GF-D8 (cell line): ENCODE data around the gene RALGAPB.

Source experiments
- DNase-seq: peaks from one replicate; lab custom pipeline; 2025; lab: John Stamatoyannopoulos, UW

Gene RALGAPB

DNA sequence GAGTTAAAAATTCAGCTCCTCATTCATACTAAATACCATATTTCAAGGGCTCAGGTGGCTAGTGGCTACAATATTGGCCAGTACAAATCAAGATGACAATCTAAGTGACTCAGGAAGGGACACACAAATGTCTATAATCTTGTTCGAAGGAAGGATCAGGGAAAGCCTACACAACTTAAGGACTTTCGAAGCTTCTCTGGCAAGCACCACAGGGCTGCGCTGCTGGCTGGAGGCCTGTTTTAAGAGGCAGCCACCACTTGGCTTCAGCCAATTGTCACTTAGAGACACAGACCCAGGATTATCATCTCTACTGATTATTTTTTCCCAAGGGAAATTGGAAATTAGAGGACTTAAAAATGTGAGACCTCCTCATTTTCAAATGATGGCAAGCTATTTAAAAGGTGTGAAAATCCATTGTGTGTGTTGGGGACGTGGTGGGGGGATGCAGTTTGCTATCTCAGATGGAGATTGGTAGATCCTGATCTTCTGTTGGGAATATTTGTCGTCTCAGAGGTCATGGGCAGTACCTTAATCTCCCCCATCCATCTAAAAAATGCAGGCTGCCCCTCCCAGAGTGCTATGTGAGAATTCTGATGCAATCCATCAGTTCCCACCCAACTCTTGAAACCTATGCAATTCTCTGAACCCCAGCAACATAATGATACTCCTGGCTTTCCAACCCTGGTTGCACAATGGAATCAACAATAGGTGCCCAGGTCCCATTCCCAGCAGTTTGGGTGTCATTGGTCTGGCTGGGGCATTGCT lies 140.3 kb downstream of the RALGAPB start:
- no peak for DNase-seq

DNA sequence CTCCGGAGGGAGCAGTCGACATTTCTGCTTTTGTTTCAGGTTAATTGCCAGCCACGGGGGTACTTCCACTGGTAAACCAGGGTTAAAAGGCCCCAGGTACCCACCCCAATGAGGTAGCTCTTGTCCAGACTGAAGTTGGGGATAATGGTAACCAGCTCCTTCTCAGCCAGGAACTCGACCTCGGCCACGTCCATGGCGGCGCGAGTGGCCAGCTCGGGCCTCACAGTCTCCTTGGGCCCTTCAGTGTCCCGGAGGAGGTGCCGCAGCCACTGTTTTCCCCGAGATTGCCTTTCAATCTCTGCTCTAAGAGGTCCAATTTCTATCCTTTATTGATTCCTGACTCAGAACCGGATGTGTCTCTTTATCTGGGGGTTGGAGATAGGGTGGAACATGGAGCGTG lies 142.6 kb downstream of the RALGAPB start:
- DNase-seq = no peak

DNA sequence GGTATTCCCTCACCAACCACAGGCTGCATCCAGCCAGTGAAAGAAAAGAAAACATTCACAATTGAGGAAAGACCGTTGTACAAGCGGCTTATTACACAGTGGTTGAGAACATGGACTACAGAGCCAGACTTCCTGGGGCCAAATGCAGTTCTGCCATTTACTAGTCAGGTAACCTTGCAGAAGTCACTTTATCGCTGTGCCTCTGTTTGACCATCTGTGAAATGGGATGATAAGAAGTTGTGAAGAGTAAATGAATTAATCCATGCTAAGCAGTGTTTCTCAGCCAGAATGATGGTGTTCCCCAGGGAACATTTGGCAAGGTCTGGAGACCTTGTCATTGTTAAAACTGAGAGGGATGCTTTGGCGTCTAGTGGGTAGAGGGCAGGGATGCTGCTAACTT lies 143.8 kb downstream of the RALGAPB start:
- no peak for DNase-seq

DNA sequence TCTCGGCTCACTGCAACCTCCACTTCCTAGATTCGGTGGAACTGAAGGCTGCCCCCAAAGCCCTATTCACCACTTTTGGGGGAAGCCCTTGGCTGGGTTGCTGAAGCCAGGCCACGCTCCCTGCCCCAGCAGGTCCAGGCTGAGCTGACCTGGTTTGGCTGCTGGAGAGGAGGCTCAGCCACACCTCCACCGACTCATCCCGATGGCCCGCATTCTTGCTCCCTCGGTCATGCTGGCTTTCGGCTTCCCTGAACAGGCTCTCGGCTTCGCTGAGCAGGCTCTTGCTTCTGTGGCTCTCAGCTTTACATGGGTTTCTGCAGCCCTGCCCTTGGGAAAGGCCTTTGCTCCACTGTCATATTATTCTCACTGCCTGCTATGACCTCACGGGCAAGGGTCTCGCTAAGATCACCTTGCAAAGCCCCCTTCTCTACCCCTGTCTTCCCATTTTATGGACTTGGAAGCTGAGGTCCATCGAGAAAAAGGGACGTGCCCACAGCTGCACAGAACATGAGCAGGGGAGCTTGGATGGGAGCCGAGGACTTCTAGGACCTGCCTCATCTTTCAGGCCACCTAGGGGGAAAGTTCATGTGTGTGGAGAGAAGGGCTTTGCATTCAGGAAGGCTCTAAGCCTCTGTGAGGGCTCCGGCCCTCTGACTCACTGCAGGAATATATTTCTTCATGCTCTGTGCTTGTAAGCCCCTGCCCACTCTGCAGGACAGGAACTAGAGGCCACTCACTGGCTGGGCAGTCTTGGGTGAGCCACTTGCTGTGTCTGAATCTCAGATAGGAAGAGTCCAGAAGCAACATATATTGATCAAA lies 144.6 kb downstream of the RALGAPB start:
- DNase-seq = no peak

DNA sequence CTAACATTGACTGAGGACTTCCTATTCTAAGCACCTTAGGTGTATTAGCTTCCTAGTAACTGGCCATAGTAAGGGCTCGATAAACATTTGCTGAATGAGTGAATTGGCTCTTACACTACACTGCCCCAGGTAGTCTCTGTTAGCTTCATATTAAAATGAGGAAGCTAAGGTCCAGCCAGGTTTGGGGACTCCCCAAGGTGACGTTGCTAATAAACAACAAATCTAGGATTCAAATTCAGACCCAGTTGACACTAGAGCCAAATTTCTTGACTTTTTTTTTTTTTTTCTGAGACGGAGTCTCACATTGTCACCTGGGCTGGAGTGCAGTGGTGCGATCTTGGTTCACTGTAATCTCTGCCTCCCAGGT lies 145.2 kb downstream of the RALGAPB start:
- no peak for DNase-seq

DNA sequence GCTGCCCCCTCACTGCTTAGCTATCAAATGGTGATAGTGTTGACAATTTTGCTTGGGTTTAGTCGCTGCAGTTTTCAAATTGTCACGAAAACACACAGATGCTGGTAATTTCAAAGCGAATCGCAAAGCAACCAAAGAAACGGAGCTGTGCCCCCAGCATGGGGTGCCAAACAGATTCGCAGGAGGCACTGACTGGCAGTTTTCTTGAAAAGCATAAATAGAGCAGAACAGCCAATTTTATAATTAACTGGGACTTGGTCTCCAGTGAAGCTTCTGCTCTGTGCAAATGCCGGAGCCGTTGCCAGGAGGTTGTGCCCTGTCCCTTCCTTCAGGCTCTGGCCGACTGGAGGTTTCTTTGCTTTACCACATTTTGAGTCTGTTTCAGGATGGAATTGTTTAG lies 147.8 kb downstream of the RALGAPB start:
- no peak for DNase-seq

DNA sequence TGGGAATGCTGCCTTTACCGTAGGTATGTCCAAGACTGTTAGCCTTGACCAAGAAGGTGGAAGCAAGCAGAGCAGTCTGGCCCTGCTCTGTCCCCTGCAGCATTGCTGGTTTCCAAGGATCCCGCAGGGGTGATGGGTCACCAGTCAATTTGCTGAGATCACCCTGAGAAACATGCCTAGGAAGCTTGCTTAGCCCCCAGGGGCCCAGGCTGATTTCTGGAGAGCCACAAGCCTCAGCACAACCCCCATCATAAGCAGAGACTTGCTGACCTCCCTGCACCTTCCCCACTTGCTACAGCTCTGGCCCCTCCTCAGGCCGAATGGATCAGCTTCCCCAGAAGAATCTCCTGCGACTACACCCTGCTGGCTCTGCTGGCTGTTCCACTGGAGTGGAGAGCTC lies 150.4 kb downstream of the RALGAPB start:
- no peak for DNase-seq

DNA sequence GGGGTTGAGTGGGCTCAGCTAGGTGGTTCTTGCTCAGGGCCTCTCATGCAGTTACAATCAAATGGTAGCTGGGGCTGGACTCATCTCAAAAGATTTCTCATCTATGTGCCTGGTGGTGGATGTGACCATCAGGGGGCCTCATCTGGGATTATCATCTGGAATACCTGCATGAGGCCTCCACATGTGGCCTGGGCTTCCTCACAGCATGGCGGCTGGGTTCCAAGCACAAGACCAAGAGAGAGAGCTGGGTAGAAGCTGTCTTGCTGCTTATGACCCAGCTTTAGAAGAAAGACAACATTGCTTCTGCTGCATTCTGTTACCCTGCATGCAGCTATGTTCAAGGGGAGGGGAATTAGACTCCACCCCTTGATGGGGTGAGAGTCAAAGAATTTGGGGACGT lies 151.4 kb downstream of the RALGAPB start:
- no peak for DNase-seq

DNA sequence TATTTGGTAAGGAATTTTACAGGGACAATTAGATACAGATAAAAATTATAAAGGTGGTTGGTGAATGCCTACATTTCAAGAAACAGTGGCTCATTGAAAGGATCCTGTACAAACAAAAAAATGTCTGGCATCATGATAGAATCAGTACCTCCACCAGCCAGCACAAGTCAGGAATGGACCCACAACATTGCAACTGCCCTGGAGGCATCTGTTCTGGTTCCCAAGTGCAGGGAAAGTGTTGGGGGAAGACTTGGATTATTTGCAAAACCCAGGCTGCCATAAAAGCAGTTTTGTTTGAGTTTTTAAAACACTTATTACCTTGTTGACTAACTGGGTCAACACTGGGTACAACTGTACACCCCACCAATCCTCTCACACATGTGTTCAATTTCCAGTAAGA lies 153.3 kb downstream of the RALGAPB start:
- DNase-seq = no peak

DNA sequence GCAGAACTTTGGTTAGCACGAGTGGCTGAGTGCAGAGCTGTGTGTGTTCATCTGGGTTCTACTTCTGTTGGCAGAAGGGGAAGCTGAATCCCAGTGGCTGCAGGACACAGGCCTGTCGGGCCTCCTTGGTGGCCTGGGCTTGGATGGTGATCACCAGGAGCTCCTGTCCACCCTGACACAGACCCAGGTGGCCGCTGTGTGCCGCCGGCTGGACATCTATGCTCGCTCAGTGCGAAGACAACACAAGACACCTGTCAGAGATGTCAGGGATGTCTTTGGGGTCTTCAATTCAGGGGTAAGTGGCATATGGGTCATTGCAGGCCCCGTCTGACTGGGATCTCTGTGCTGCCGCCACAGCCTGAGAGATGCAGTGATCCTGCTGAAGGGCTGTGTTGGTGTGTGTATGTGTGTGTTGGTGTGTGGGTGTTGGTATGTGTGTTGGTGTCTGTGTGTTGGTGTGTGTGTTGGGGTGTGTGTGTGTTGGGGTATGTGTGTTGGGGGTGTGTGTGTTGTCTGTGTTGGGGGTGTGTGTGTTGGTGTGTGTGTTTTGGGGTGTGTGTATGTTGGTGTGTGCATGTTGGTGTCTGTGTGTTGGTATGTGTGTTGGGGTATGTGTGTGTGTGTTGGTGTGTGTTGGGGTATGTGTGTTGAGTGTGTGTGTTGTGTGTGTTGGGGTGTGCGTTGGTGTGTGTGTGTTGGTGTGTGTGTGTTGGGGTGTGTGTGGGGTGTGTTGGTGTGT lies 154.4 kb downstream of the RALGAPB start:
- DNase-seq = no peak
